HepG2 (cell line): ENCODE measurements around the gene STUB1. TPM values are rescaled to one million over a fixed set of nuclear protein-coding genes. Genes with fewer than 3 reads are reported as not detected.

Source experiments
- CBX1 ChIP-seq: IDR thresholded peaks from one replicate; pipeline ENCODE4 v1.6.1; 2016; ENCODE audit warnings: antibody characterized with exemption, low read depth
- CREB1 ChIP-seq, 2 experiments: fragments of 450-650 bp in 1 of 2; IDR thresholded peaks; 2 replicates each; pipeline ENCODE4 v1.6.1; 2016 to 2017; ENCODE audit warnings: control low read depth in 1 of 2, mild to moderate bottlenecking in 1 of 2, missing compliant biosample characterization in 1 of 2, missing genetic modification characterization in 1 of 2
- ELF4 ChIP-seq: sonication (generic); formaldehyde crosslinking; IDR thresholded peaks from 2 replicates; pipeline ENCODE4 v1.5.0; 2020; ENCODE audit warnings: missing genetic modification reagents, mild to moderate bottlenecking, moderate library complexity, borderline replicate concordance
- MATR3 ChIP-seq: sonication (generic); formaldehyde crosslinking; IDR thresholded peaks from 2 replicates; pipeline ENCODE4 v1.4.0; 2020; ENCODE audit warnings: missing genetic modification reagents
- MTA1 ChIP-seq: sonication (generic); formaldehyde crosslinking; IDR thresholded peaks from 2 replicates; pipeline ENCODE4 v1.4.0; 2020; ENCODE audit warnings: missing genetic modification reagents, mild to moderate bottlenecking, borderline replicate concordance
- MTA3 ChIP-seq: sonication (generic); formaldehyde crosslinking; IDR thresholded peaks from 2 replicates; pipeline ENCODE4 v1.4.0; 2020; ENCODE audit warnings: missing genetic modification reagents
- NFRKB ChIP-seq: fragments of 450-650 bp; IDR thresholded peaks from 2 replicates; pipeline ENCODE4 v1.6.1; 2017
- NR2F6 ChIP-seq, 2 experiments: IDR thresholded peaks; 2 replicates each; pipeline ENCODE4 v1.6.1; 2016; ENCODE audit warnings: antibody characterized with exemption in 1 of 2, mild to moderate bottlenecking in 1 of 2
- PRPF4 ChIP-seq: fragments of 200-400 bp; formaldehyde crosslinking; IDR thresholded peaks from 2 replicates; pipeline ENCODE4 v1.6.1; 2016; ENCODE audit warnings: low read length, low read depth; ENCODE audit not compliant: poor library complexity, severe bottlenecking
- XBP1 ChIP-seq: sonication (generic); formaldehyde crosslinking; IDR thresholded peaks from 2 replicates; pipeline ENCODE4 v1.5.0; 2020; ENCODE audit warnings: missing genetic modification reagents
- ZKSCAN1 ChIP-seq: fragments of 150-350 bp; IDR thresholded peaks from 2 replicates; pipeline ENCODE4 v1.6.1; 2014; ENCODE audit warnings: low read length
- ZNF251 ChIP-seq: sonication (generic); formaldehyde crosslinking; IDR thresholded peaks from 2 replicates; pipeline ENCODE4 v1.9.0; 2021; ENCODE audit warnings: mild to moderate bottlenecking, missing genetic modification reagents
- ZNF383 ChIP-seq: sonication (generic); formaldehyde crosslinking; IDR thresholded peaks from 2 replicates; pipeline ENCODE4 v1.4.0; 2020; ENCODE audit warnings: missing genetic modification reagents, mild to moderate bottlenecking, borderline replicate concordance
- ZNF577 ChIP-seq: sonication (generic); formaldehyde crosslinking; IDR thresholded peaks from 2 replicates; pipeline ENCODE4 v1.4.0; 2020; ENCODE audit warnings: mild to moderate bottlenecking, low read depth, missing genetic modification reagents, borderline replicate concordance
- ZNF616 ChIP-seq: sonication (generic); formaldehyde crosslinking; IDR thresholded peaks from 2 replicates; pipeline ENCODE4 v1.5.0; 2020; ENCODE audit warnings: low read depth, mild to moderate bottlenecking, missing genetic modification reagents
- ZNF75D ChIP-seq: sonication (generic); formaldehyde crosslinking; IDR thresholded peaks from 2 replicates; pipeline ENCODE4 v1.8.1; 2023; ENCODE audit warnings: missing genetic modification reagents, mild to moderate bottlenecking, borderline replicate concordance
- ZNF777 ChIP-seq: sonication (generic); formaldehyde crosslinking; IDR thresholded peaks from 2 replicates; pipeline ENCODE4 v1.4.0; 2020; ENCODE audit warnings: missing genetic modification reagents
- polyA plus RNA-seq, 8 experiments: library from polyadenylated mRNA; depleted of rRNA in 3 of 8; stranded (reverse) in 7 of 8; unstranded in 1 of 8; fragments of >200 nt; fragmentation: Illumina TruSeq in 4 of 8; extraction: Trizol in 4 of 8; gene quantifications; 2 replicates each; pipeline versions ENCODE4 v1.2.1 to v1.2.3, GENCODE V29; 2011 to 2016; ENCODE audit warnings: low read depth in 4 of 8, missing spikeins in 1 of 8, mixed read lengths in 1 of 8; ENCODE audit not compliant: insufficient read depth in 1 of 8
- total RNA-seq, 5 experiments: library from RNA; depleted of rRNA; stranded (reverse); fragments of >200 nt; fragmentation: Illumina TruSeq; extraction: Trizol; gene quantifications; 2 replicates each; pipeline ENCODE4 v1.2.3, GENCODE V29; 2016; ENCODE audit warnings: low read depth in 1 of 5
- TF ChIP-seq, protein P1 (sequence below): sonication (generic); formaldehyde crosslinking; IDR thresholded peaks from 2 replicates; pipeline ENCODE4 v1.4.0; 2020; ENCODE audit warnings: missing genetic modification reagents, low read depth, mild to moderate bottlenecking, borderline replicate concordance
- TF ChIP-seq, protein P2 (sequence below): sonication (generic); formaldehyde crosslinking; IDR thresholded peaks from 2 replicates; pipeline ENCODE4 v1.4.0; 2020; ENCODE audit warnings: missing genetic modification reagents
- TF ChIP-seq, protein P3 (sequence below): fragments of 450-650 bp; IDR thresholded peaks from 2 replicates; pipeline ENCODE4 v1.6.1; 2016
- TF ChIP-seq, protein P4 (sequence below): sonication (generic); formaldehyde crosslinking; conservative IDR thresholded peaks from 2 replicates; pipeline ENCODE4 v1.4.0; 2020; ENCODE audit warnings: missing genetic modification reagents
- TF ChIP-seq, protein P5 (sequence below): sonication (generic); formaldehyde crosslinking; IDR thresholded peaks from 2 replicates; pipeline ENCODE4 v1.5.0; 2020; ENCODE audit warnings: missing genetic modification reagents

STUB1 gene
- total and polyA plus RNA-seq, 2 of the 13 experiments (the other 11 are each of a cell fraction or from before 2014, with no cell fraction given), result 52.9 to 78.2 TPM

DNA sequence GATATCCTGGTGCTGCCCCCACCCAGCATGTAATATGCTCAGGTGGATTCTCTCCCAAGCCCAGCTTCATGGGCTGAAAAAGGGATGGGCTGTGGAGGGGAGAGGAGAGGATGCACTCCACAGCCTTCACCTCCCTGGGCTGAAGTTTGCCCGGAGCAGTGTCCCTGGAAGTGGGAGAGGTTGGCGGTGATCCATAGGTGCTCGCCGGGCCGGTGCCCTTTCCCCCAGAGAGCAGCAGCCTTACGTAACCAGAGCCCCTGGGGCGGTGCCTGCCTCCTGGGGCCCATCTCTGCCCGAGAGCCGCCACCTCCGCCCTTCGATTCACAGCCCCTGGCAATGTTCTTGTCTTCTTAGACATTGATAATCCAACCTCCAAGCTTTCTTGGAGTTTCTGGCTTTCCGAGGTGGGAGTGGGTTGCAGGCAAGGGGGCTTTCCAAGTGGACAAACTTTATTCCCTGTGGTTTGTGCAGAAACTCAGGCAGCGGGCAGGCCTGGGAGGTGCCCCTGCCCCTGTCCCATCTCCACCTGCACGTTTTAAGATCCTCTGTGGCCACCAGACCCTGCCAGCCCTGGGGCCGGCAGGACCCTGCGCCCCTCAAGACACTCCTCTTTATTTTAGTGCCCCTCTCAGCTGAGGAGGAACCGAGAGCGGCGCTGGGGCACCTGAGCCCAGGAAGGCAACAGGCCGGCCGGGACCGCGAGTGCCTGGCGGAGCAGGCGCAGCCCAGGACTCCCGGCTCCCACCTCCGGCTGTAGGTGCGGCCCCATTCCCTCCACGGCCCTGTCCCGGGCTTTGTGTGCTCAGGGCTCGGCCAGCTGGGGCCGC is 34.1 kb upstream of the STUB1 start (continued):
- TF ChIP-seq CREB1 (IDR thresholded peaks at IDR 0.05) (no peak), CREB1 (CRISPR knock-in tag; IDR thresholded peaks at IDR 0.05) (no peak), NR2F6 (IDR thresholded peaks at IDR 0.05) (peak; percentile 50; the same call in 1 of the 2 replicates), NR2F6 (CRISPR knock-in tag; IDR thresholded peaks at IDR 0.05) (peak; percentile 80), ELF4 (CRISPR knock-in tag) (no peak), MTA3 (no peak), MTA1 (CRISPR knock-in tag) (peak; percentile 43; the same call in 1 of the 2 replicates), MATR3 (CRISPR knock-in tag) (no peak), NFRKB (no peak), ZNF383 (CRISPR knock-in tag) (no peak), CBX1 (peak; percentile 4), ZNF251 (CRISPR knock-in tag) (no peak), ZKSCAN1 (no peak), ZNF75D (no peak), ZNF777 (CRISPR knock-in tag) (no peak), XBP1 (CRISPR knock-in tag) (no peak), PRPF4 (no peak), ZNF577 (CRISPR knock-in tag) (no peak), ZNF616 (CRISPR knock-in tag) (0 out of 2 replicates have a peak, but pooled peaks have one; percentile 59)
- TF ChIP-seq, protein P1, sequence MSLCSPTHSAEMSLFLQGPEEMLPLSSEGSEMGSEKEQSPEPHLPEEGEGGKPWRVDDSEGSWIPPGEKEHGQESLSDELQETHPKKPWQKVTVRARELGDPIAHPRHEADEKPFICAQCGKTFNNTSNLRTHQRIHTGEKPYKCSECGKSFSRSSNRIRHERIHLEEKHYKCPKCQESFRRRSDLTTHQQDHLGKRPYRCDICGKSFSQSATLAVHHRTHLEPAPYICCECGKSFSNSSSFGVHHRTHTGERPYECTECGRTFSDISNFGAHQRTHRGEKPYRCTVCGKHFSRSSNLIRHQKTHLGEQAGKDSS (CRISPR knock-in tag), result no peak
- TF ChIP-seq, protein P2, sequence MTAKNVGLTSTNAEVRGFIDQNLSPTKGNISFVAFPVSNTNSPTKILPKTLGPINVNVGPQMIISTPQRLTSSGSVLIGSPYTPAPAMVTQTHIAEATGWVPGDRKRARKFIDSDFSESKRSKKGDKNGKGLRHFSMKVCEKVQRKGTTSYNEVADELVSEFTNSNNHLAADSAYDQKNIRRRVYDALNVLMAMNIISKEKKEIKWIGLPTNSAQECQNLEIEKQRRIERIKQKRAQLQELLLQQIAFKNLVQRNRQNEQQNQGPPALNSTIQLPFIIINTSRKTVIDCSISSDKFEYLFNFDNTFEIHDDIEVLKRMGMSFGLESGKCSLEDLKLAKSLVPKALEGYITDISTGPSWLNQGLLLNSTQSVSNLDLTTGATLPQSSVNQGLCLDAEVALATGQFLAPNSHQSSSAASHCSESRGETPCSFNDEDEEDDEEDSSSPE (CRISPR knock-in tag), result no peak
- TF ChIP-seq, protein P3, sequence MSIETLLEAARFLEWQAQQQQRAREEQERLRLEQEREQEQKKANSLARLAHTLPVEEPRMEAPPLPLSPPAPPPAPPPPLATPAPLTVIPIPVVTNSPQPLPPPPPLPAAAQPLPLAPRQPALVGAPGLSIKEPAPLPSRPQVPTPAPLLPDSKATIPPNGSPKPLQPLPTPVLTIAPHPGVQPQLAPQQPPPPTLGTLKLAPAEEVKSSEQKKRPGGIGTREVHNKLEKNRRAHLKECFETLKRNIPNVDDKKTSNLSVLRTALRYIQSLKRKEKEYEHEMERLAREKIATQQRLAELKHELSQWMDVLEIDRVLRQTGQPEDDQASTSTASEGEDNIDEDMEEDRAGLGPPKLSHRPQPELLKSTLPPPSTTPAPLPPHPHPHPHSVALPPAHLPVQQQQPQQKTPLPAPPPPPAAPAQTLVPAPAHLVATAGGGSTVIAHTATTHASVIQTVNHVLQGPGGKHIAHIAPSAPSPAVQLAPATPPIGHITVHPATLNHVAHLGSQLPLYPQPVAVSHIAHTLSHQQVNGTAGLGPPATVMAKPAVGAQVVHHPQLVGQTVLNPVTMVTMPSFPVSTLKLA, result no peak
- TF ChIP-seq, protein P4, sequence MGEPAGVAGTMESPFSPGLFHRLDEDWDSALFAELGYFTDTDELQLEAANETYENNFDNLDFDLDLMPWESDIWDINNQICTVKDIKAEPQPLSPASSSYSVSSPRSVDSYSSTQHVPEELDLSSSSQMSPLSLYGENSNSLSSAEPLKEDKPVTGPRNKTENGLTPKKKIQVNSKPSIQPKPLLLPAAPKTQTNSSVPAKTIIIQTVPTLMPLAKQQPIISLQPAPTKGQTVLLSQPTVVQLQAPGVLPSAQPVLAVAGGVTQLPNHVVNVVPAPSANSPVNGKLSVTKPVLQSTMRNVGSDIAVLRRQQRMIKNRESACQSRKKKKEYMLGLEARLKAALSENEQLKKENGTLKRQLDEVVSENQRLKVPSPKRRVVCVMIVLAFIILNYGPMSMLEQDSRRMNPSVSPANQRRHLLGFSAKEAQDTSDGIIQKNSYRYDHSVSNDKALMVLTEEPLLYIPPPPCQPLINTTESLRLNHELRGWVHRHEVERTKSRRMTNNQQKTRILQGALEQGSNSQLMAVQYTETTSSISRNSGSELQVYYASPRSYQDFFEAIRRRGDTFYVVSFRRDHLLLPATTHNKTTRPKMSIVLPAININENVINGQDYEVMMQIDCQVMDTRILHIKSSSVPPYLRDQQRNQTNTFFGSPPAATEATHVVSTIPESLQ (CRISPR knock-in tag), result no peak
- TF ChIP-seq, protein P5, sequence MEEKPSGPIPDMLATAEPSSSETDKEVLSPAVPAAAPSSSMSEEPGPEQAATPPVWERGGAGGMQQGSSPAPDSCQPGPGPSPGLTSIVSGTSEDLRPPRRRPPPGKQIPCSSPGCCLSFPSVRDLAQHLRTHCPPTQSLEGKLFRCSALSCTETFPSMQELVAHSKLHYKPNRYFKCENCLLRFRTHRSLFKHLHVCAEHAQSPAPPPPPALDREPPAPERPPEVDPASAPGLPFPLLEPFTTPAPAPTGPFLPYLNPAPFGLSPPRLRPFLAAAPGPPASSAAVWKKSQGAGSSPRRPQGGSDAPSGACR (CRISPR knock-in tag), result no peak
